GM19239 (cell line): ENCODE measurements around the gene KCNJ8.
"Not testable (repeated sequence)": the region's sequence is repeated elsewhere in the genome, so short reads cannot be mapped to it uniquely, and the experiment has no call there.

ENCODE experiments used
- DNase-seq: peaks from one replicate; pipeline ENCODE4 v3.0.0; 2011; ENCODE audit warnings: low spot score; ENCODE audit not compliant: insufficient read length
- FAIRE-seq: peaks from 2 replicates; lab custom pipeline; 2011; peaks lifted over from hg19 to GRCh38; lab: Jason Lieb, UNC

Gene KCNJ8

GRCh38 chr12:21788089-21788983 is 13.8 kb upstream of the KCNJ8 start:
- DNase-seq: no peak
- no peak for FAIRE-seq

- DNase-seq (no peak), FAIRE-seq (no peak)
Observed at GRCh38 chr12:21786041-21786531, 11.6 kb upstream of the KCNJ8 start.

- DNase-seq, FAIRE-seq: not testable (repeated sequence)
Observed at GRCh38 chr12:21782723-21783122, 8.2 kb upstream of the KCNJ8 start.

GRCh38 chr12:21780786-21781185 is 6.3 kb upstream of the KCNJ8 start:
- DNase-seq (no peak), FAIRE-seq (no peak)

GRCh38 chr12:21776175-21776574 is 1.7 kb upstream of the KCNJ8 start:
- no peak for FAIRE-seq
- DNase-seq: no peak

GRCh38 chr12:21775133-21775820 is 771 bp upstream of the KCNJ8 start:
- DNase-seq (no peak), FAIRE-seq (no peak)

GRCh38 chr12:21773806-21774205 is 700 bp downstream of the KCNJ8 start:
- FAIRE-seq (no peak), DNase-seq (no peak)

GRCh38 chr12:21773263-21773741 is 1.2 kb downstream of the KCNJ8 start:
- DNase-seq (no peak), FAIRE-seq (no peak)

GRCh38 chr12:21771311-21771710 is 3.2 kb downstream of the KCNJ8 start:
- FAIRE-seq: no peak

GRCh38 chr12:21769307-21769706 is 5.2 kb downstream of the KCNJ8 start:
- FAIRE-seq (no peak), DNase-seq (no peak)

More at GRCh38 chr12:21771311-21771710, 3.2 kb downstream of the KCNJ8 start:
- no peak for DNase-seq

GRCh38 chr12:21766403-21766802 is 8.1 kb downstream of the KCNJ8 start:
- FAIRE-seq: no peak

GRCh38 chr12:21764950-21765349 is 9.6 kb downstream of the KCNJ8 start:
- no peak for DNase-seq
- FAIRE-seq: no peak

More at GRCh38 chr12:21766403-21766802, 8.1 kb downstream of the KCNJ8 start:
- no peak for DNase-seq

GRCh38 chr12:21764065-21764464 is 10.4 kb downstream of the KCNJ8 start:
- FAIRE-seq: no peak
- DNase-seq: no peak

- DNase-seq: no peak
- FAIRE-seq: no peak
Observed at GRCh38 chr12:21763531-21763930, 11.0 kb downstream of the KCNJ8 start.

GRCh38 chr12:21759737-21760136 is 14.8 kb downstream of the KCNJ8 start:
- DNase-seq (no peak), FAIRE-seq (no peak)

- no peak for FAIRE-seq
Observed at GRCh38 chr12:21757735-21758134, 16.8 kb downstream of the KCNJ8 start.

GRCh38 chr12:21756699-21757098 is 17.8 kb downstream of the KCNJ8 start:
- no peak for DNase-seq
- no peak for FAIRE-seq

More at GRCh38 chr12:21757735-21758134, 16.8 kb downstream of the KCNJ8 start:
- DNase-seq: no peak

GRCh38 chr12:21751517-21751916 is 23.0 kb downstream of the KCNJ8 start:
- DNase-seq (no peak), FAIRE-seq (no peak)

- no peak for FAIRE-seq
- DNase-seq: no peak
Observed at GRCh38 chr12:21745258-21745657, 29.2 kb downstream of the KCNJ8 start.

- FAIRE-seq: no peak
- no peak for DNase-seq
Observed at GRCh38 chr12:21731144-21731543, 43.4 kb downstream of the KCNJ8 start.

- DNase-seq (no peak), FAIRE-seq (no peak)
Observed at GRCh38 chr12:21725731-21726130, 48.8 kb downstream of the KCNJ8 start.
